K562 (cell line): ENCODE data around the gene FAM184B. TPM values are rescaled to one million over a fixed set of nuclear protein-coding genes. Genes with fewer than 3 reads are reported as not detected.

Experiments used
- AFF4 ChIP-seq: sonication (generic); formaldehyde crosslinking; IDR thresholded peaks from 2 replicates; pipeline ENCODE4 v1.8.0; 2023; ENCODE audit warnings: mild to moderate bottlenecking, missing genetic modification reagents
- DEAF1 ChIP-seq: fragments of 450-650 bp; formaldehyde crosslinking; IDR thresholded peaks from 2 replicates; pipeline ENCODE4 v1.4.0; 2020; ENCODE audit warnings: mild to moderate bottlenecking, moderate library complexity
- E2F3 ChIP-seq: fragments of 250-450 bp; sonication (Bioruptor Pico); IDR thresholded peaks from 2 replicates; pipeline ENCODE4 v1.4.0; 2020; ENCODE audit warnings: mild to moderate bottlenecking
- polyA plus RNA-seq, 8 experiments: library from polyadenylated mRNA; depleted of rRNA in 4 of 8; stranded (reverse) in 5 of 8; unstranded in 3 of 8; fragments of >200 nt; fragmentation: Nextera tagmentation in 2 of 8; fragmentation: Illumina TruSeq in 1 of 8; extraction: Ambion mirVana in 2 of 8; extraction: Trizol in 1 of 8; gene quantifications; 2 replicates each; pipeline versions ENCODE4 v1.2.1 to v1.2.3, GENCODE V29; 2011 to 2014; ENCODE audit warnings: inconsistent platforms in 1 of 8, missing spikeins in 1 of 8
- total RNA-seq, 7 experiments: library from RNA; depleted of rRNA in 6 of 7; stranded (reverse); fragments of >200 nt in 6 of 7; fragmentation: Illumina TruSeq in 2 of 7; extraction: Trizol in 2 of 7; gene quantifications; 2 replicates each; pipeline versions ENCODE4 v1.2.1 to v1.2.3, GENCODE V29; 2011 to 2021; ENCODE audit warnings: low replicate concordance in 1 of 7

Gene FAM184B
- total and polyA plus RNA-seq, 9 of the 15 experiments (the other 6 are each of a cell fraction or from before 2014, with no cell fraction given) = not detected

GRCh38 chr4:17636696-17637622 is 144.5 kb downstream of the FAM184B start (continued):
- TF ChIP-seq DEAF1 = peak; percentile 41; the same call in 1 of the 2 replicates
- TF ChIP-seq AFF4 (CRISPR knock-in tag) = no peak
- TF ChIP-seq E2F3 (CRISPR knock-in tag) = no peak
